Hepatocyte (in vitro differentiated cells): ENCODE results near the gene NANS.

Source experiments
- CTCF ChIP-seq: fragments of 200-600 bp; sonication (generic); IDR thresholded peaks from 2 replicates; pipeline ENCODE4 v1.5.1; 2016; ENCODE audit warnings: antibody characterized with exemption, mild to moderate bottlenecking; ENCODE audit not compliant: poor library complexity
- EZH2 ChIP-seq: fragments of 200-600 bp; sonication (generic); IDR thresholded peaks from 2 replicates; pipeline ENCODE4 v1.6.1; 2016; ENCODE audit warnings: antibody characterized with exemption, mild to moderate bottlenecking, borderline replicate concordance
- EZH2phosphoT487 ChIP-seq: fragments of 200-600 bp; sonication (generic); IDR thresholded peaks from one replicate; pipeline ENCODE4 v1.6.1; 2018; ENCODE audit warnings: antibody characterized with exemption, mild to moderate bottlenecking, low read depth, moderate library complexity; ENCODE audit not compliant: unreplicated experiment, severe bottlenecking

GRCh38 chr9:98107926-98108325, 51.4 kb downstream of the NANS start:
- no peak for TF ChIP-seq CTCF
- no peak for TF ChIP-seq EZH2
- no peak for TF ChIP-seq EZH2phosphoT487
